AG04449 (cell line): ENCODE measurements around the gene NCF4.

Source experiments
- CTCF ChIA-PET: fragments of 350-600 bp; formaldehyde crosslinking; extraction: SDS; loops from one replicate; lab custom pipeline; 2021; ENCODE audit warnings: antibody characterized with exemption; lab: Yijun Ruan, JAX
- POLR2A ChIA-PET: fragments of 400-600, 350-600 bp; formaldehyde crosslinking; extraction: SDS; loops from one replicate; lab custom pipeline; 2020; ENCODE audit warnings: antibody characterized with exemption, inconsistent platforms; lab: Yijun Ruan, JAX
- DNase-seq: peaks from one replicate; pipeline ENCODE4 v3.0.0-alpha.2; 2010; ENCODE audit warnings: low read depth, low spot score
- H3K4me3 ChIP-seq: 2 replicates; pipeline ENCODE4 v1.5.1; 2011; ENCODE audit warnings: low read depth, mild to moderate bottlenecking, control low read depth, low read length
- CTCF ChIP-seq: IDR thresholded peaks from one replicate; pipeline ENCODE4 v1.5.1; 2011; ENCODE audit warnings: mild to moderate bottlenecking, moderate library complexity, low read length, control low read depth, inconsistent platforms; ENCODE audit not compliant: insufficient read depth; ENCODE audit errors: missing control alignments

NCF4 gene

DNA sequence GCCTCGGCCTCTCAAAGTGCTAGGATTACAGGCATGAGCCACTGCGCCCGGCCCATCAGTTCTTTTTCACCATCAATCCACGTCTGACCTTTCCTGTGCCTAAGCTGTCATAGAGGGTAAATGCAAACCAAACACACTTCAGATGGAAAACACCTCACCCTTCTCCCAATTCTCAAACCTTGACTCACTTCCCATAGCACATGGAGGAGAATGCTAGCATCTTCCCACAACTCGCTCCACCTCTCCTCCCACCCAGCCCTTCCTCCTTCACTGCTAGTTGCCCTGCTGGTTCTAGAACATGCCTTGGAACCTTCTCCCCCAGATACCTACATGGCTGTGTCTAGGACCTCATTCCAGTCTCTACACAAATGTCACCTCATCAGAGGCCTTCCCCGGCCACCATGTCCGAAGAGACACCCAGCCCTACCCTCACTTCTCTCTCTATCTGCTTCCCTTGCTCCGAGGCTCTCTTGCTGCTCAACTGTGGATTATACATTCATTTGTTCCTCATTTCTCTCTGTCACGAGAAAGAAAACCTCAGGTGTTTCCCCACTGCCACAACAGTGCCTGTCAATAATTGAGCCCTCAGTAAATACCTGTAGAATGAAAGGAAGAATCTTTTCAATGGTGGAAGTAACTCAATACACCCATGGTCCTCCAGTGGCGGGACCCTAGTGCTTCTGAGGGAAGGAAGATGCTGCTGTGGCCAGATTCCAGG, 21.3 kb upstream of the NCF4 start:
- ChIA-PET CTCF (interaction anchor here (0.8 to 4.0 kb wide), 5 partner anchors 9 to 18 kb away, joined by 3 to 24 read pairs (median 3); no protein-coding TSS in a partner anchor), POLR2A (no interaction called here)
- no peak for DNase-seq
- H3K4me3 ChIP-seq, result no peak overlapping the region
- TF ChIP-seq CTCF, result no peak

- H3K4me3 ChIP-seq, result no peak overlapping the region
- DNase-seq, result no peak
- no peak for TF ChIP-seq CTCF
- ChIA-PET CTCF (interaction anchor here (1.2 to 4.0 kb wide), 4 partner anchors 10 to 17 kb away, joined by 3 to 24 read pairs (median 7); no protein-coding TSS in a partner anchor), POLR2A (no interaction called here)
Measured at GRCh38 chr22:36840106-36840505, 20.7 kb upstream of the NCF4 start.

DNA sequence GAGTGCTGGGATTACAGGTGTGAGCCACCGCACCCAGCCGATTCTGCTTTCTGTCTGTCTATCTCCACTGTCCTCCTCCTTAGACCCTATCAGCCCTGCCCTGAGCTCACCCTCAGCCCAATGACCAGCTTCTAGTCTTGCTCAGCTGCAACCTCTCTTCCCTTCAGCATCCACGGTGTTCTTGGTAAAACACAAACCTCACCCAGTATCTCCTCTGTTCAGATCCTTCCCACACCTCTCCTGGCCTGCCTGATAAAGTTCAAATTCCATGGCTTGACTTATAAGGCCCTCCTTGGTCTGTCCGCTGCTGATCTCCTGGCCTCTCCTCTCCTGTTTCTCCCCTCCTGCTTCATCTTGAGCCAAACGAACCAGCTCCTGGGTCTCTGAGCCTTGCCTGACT, 14.5 kb upstream of the NCF4 start:
- no peak for TF ChIP-seq CTCF
- POLR2A ChIA-PET, result no interaction called here
- no peak overlapping the region for H3K4me3 ChIP-seq
- DNase-seq, result no peak
- CTCF ChIA-PET, result interaction anchor here (5.3 kb wide), 1 partner anchor 11 kb away, joined by 87 read pairs; no protein-coding TSS in a partner anchor

DNA sequence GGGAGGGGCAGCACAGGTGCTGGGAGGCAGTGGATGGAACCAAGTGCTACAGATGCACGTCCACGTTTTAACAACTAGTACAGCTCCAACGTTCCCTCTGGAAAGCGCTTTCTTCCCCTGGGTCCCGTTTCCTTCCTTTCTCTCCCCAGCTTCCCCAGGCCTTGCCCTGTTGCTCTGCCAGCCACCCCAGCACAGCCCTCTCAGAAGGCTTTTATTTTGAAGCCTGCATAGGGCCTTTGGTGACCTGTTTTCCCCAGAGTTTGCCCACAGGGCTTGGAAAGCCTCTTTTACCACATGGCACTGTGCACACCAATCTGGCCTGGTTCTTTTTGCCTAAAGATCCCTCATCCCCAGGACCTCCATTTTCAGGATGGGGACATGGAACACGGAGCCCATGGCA, 13.9 kb upstream of the NCF4 start:
- ChIA-PET CTCF (interaction anchor here (5.3 kb wide), 1 partner anchor 11 kb away, joined by 87 read pairs; no protein-coding TSS in a partner anchor), POLR2A (no interaction called here)
- no peak for TF ChIP-seq CTCF
- no peak for DNase-seq
- no peak overlapping the region for H3K4me3 ChIP-seq

DNA sequence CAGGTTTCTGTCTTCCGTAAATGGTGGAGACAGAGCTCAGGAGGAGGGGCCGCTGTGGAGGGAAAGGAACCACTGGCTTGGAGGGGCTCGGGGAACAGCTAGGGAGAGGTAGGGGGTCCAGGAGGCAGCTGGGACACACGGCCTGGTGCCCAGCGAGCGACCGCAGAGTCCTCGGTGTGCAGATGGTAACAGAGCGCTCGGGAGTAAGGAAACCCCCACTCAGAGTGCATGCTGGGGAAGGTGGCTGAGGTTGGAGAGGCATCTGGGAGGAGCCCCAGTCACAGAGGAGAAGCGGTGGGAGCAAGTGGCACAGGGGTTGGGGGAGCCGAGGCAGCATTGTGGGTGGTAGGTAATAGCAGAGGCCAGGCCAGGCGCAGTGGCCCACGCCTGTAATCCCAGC, 10.8 kb upstream of the NCF4 start:
- DNase-seq, result no peak
- POLR2A ChIA-PET, result interaction anchor here (0.6 kb wide), 1 partner anchor 119 kb away, joined by 3 read pairs; no protein-coding TSS in a partner anchor
- TF ChIP-seq CTCF, result no peak
- CTCF ChIA-PET, result interaction anchor here (1.1 kb wide), 1 partner anchor 303 kb away, joined by 3 read pairs; no protein-coding TSS in a partner anchor
- H3K4me3 ChIP-seq, result no peak overlapping the region

GRCh38 chr22:36850682-36851081, 10.1 kb upstream of the NCF4 start:
- POLR2A ChIA-PET, result interaction anchor here (0.6 kb wide), 1 partner anchor 119 kb away, joined by 3 read pairs; no protein-coding TSS in a partner anchor

More at GRCh38 chr22:36850682-36851081, 10.1 kb upstream of the NCF4 start:
- no peak for TF ChIP-seq CTCF
- no peak for DNase-seq
- CTCF ChIA-PET, result interaction anchor here (1.0 to 10.1 kb wide), 4 partner anchors 11 to 305 kb away, joined by 3 to 181 read pairs (median 10); partner anchors contain the start of genes IFT27 and NCF4
- no peak overlapping the region for H3K4me3 ChIP-seq
